Large intestine (tissue), 3 donors: Measurements from ENCODE around the gene ITSN1. TPM values are rescaled to one million over a fixed set of nuclear protein-coding genes. Genes with fewer than 3 reads are reported as not detected.
A peak's percentile ranks its signal among the peaks of the same experiment; 100 is the strongest.

Experiments
- DNase-seq, 2 donors: peaks; one replicate each; pipeline versions ENCODE4 v3.0.0 to v3.0.0-alpha.2; 2013
- H3K27ac ChIP-seq: one replicate; pipeline ENCODE4 v1.5.1; 2013; ENCODE audit warnings: low read length
- H3K27me3 ChIP-seq: 2 replicates; pipeline ENCODE4 v1.6.1; 2013; ENCODE audit warnings: low read length; ENCODE audit not compliant: control insufficient read depth, insufficient read depth
- H3K36me3 ChIP-seq: 2 replicates; pipeline ENCODE4 v1.6.1; 2013; ENCODE audit warnings: low read length; ENCODE audit not compliant: control insufficient read depth, insufficient read depth
- H3K4me1 ChIP-seq: one replicate; pipeline ENCODE4 v1.6.1; 2013; ENCODE audit warnings: low read length; ENCODE audit not compliant: control insufficient read depth, insufficient read depth
- H3K4me3 ChIP-seq: one replicate; pipeline ENCODE4 v1.5.1; 2013; ENCODE audit warnings: low read length
- H3K9me3 ChIP-seq: one replicate; pipeline ENCODE4 v1.6.1; 2013; ENCODE audit warnings: mild to moderate bottlenecking, low read depth, low read length, moderate library complexity; ENCODE audit not compliant: control insufficient read depth
- WGBS: methylation state at CpG from one replicate; pipeline ENCODE4 v1.1.5; 2013; ENCODE audit warnings: low lambda C conversion rate; ENCODE audit not compliant: insufficient coverage; 5-methylcytosine and 5-hydroxymethylcytosine counted together
- polyA plus RNA-seq: library from polyadenylated mRNA; unstranded; fragments of 120-200 nt; gene quantifications from one replicate; pipeline ENCODE4 v1.2.1, GENCODE V29; 2013

Gene ITSN1
- polyA plus RNA-seq, 1 donor, result 36.0 TPM

DNA sequence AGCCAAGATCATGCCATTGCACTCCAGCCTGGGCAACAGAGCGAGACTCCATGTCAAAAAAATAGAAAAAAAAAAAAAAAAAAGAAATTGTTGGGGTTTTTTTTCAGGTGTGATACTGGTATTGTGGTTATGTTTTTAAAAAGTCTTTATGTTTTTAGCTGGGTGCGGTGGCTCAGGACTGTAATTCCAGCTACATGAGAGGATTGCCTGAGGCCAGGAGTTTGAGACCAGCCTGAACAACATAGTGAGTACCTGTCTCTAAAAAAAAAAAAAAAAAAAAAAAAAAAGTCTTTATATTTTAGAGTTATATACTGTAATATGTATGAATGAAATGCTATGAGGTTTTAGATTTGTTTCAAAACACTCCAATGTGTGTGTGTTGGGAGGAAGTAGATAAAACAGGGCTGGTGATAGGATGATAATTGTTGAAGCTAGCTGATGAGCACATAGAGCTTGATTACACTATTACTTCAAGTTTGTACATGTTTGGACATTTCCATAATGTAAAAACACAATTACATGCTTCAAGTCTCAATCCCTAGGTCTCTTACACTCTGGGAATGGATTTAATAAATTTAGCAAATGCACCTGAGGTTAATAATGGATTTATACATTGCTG, 303.5 kb downstream of the ITSN1 start:
- Histone ChIP-seq H3K27me3 (no peaks in the 10 kb centered on the region), H3K4me3 (no peak overlapping the region), H3K27ac (no peak overlapping the region), H3K4me1 (peaks cover 19% of the 10 kb centered on the region), H3K36me3 (no peaks in the 10 kb centered on the region), H3K9me3 (no peaks in the 10 kb centered on the region)
- WGBS, result no CpG with 5 or more reads among the region's 2 CpGs
- no peak for DNase-seq

DNA sequence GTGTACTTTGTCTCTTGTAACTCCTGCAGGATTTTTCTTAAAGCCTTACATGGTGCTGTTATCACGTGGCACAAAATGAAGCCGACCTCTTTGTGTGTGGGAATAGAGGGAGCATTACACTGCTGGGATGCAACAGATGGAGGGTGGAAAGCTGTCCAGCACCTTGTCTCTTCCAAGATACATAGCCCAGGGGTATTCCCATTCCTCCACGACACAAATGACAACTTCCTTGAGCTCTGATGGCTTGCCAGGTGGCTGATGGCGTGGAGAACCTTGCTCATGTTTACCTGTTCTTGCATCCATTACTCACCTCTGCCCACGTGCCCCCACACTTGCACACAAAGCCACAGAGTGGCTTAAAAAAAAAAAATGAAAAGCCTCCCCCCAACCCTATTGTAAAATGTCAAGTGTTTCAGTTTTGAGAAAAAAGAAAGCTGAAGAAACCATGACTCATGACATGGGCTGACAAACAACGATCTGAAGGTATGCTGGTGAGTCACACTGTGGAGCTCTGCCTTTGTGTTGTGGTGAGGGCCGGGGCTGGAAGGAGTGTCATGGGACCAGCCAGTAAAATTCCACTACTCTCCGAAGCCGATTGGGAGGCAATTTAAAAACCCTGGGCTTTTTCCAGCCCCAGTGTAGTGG, 305.3 kb downstream of the ITSN1 start:
- no CpG with 5 or more reads among the region's 9 CpGs for WGBS
- Histone ChIP-seq H3K36me3 (no peaks in the 10 kb centered on the region), H3K9me3 (no peaks in the 10 kb centered on the region), H3K27me3 (no peaks in the 10 kb centered on the region), H3K27ac (peak overlapping the region; percentile 97), H3K4me3 (peak overlapping the region; percentile 21), H3K4me1 (peaks cover 19% of the 10 kb centered on the region)
- peak; percentile 90 to 94 for DNase-seq

DNA sequence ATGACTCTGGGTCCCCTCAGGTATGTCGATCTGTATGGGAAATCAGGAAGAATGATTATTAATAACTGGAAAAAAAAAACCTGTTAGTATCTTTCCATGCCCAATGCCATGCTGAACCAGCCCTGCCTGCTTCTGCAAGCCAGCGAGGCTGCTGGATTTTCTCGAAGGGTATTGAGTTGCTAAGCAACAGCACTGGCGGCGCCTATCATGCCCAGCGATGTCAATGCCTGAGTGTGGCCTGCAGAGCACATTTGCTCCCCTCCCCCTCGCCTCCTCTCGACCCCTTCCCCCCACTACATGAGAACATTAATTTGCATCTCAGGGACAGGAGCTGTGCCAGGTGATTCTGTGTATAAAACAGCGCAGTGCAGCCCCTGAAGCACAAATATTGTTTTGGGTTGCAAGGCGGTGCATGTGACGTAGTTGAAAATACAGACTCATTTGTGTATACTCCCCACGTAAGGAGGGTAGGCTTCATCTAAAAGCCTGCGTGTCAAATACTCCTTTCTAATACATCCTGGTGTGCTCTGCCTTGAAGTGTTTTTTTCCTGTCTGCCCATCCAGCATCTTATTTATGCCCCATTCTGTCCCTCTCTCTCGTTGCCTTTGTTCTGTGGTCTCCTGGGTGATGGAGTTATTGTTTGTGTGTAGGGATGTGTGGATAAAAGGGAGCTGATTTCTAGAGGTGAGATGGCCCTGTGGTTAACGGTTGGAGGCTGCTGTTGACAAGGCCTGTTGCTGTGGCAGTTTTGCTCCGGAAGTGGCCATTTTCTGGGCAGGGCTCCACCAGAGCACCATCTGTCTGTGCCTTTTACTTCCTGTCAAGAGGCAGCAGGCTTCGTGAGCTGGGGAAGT, 306.0 kb downstream of the ITSN1 start:
- no peaks in the 10 kb centered on the region for H3K27me3 ChIP-seq
- peak overlapping the region; percentile 97 for H3K27ac ChIP-seq
- DNase-seq, result peak in 1 of 2 donors; percentile 49
- WGBS, result 40% methylated on average over 1 of the region's 17 CpGs
- H3K36me3 ChIP-seq, result no peaks in the 10 kb centered on the region
- H3K9me3 ChIP-seq, result no peaks in the 10 kb centered on the region
- H3K4me1 ChIP-seq, result peaks cover 19% of the 10 kb centered on the region
- peak overlapping the region; percentile 21 for H3K4me3 ChIP-seq

DNA sequence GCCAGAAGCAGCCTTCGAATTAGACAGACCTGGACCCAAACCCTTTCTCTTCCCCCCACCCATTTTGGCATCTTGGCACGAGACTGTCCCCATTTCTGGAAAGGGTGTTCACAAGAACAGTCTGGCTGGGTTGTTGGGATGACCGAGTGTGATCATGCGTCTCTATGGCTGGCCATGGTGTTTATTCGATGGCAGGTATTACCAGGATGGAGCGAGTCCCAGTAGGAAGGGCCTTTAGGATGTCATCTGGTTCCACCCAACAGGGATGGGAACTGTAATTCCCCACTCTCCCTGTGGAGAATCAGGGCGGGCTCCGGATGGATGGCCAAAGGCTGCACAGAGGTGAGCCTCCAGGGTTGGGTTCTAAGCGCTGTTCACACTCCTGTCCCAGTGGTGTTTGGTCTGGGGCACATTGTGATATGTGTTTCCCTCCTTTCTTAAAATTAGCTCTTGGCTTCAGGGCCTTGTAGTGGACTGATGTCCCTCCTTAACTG, 306.7 kb downstream of the ITSN1 start:
- WGBS, result 100% methylated on average over 1 of the region's 9 CpGs
- H3K27ac ChIP-seq, result peak overlapping the region; percentile 97
- peaks cover 19% of the 10 kb centered on the region for H3K4me1 ChIP-seq
- no peaks in the 10 kb centered on the region for H3K36me3 ChIP-seq
- DNase-seq, result no peak
- no peak overlapping the region for H3K4me3 ChIP-seq
- H3K9me3 ChIP-seq, result no peaks in the 10 kb centered on the region
- H3K27me3 ChIP-seq, result no peaks in the 10 kb centered on the region

Other genes starting within 250 kb of the ITSN1 start
- gene IFNGR2, start 239.1 kb upstream of the ITSN1 start, polyA plus RNA-seq, result 110 TPM
- gene TMEM50B, start 162.5 kb upstream of the ITSN1 start, polyA plus RNA-seq, result 52.7 TPM
- gene DNAJC28, start 150.8 kb upstream of the ITSN1 start, polyA plus RNA-seq, result 2.9 TPM
- 62.2 TPM for gene GART, start 100.4 kb upstream of the ITSN1 start, polyA plus RNA-seq
- gene SON, start 99.5 kb upstream of the ITSN1 start, polyA plus RNA-seq, result 252 TPM
- gene DONSON, start 53.8 kb upstream of the ITSN1 start, polyA plus RNA-seq, result 26.4 TPM
- 38.2 TPM for gene CRYZL1, start 760 bp upstream of the ITSN1 start, polyA plus RNA-seq